MG63 (cell line): ENCODE data around the gene ANKRD40CL. TPM values are rescaled to one million over a fixed set of nuclear protein-coding genes. Genes with fewer than 3 reads are reported as not detected.

Experiments
- DNase-seq: peaks from one replicate; pipeline ENCODE4 v3.0.0-alpha.2; 2020
- H3K27me3 ChIP-seq: fragments of 250-450 bp; sonication (Bioruptor Pico); 2 replicates; pipeline ENCODE4 v1.5.1; 2020; ENCODE audit warnings: mild to moderate bottlenecking, moderate library complexity
- H3K36me3 ChIP-seq: fragments of 250-450 bp; sonication (Bioruptor Pico); 2 replicates; pipeline ENCODE4 v1.5.1; 2020; ENCODE audit warnings: mild to moderate bottlenecking, moderate library complexity
- H3K4me3 ChIP-seq: fragments of 250-450 bp; sonication (Bioruptor Pico); 2 replicates; pipeline ENCODE4 v1.5.1; 2020; ENCODE audit warnings: mild to moderate bottlenecking, moderate library complexity
- H3K9me3 ChIP-seq: fragments of 250-450 bp; sonication (Bioruptor Pico); 2 replicates; pipeline ENCODE4 v1.5.1; 2020; ENCODE audit warnings: mild to moderate bottlenecking, moderate library complexity
- total RNA-seq: library from RNA; depleted of rRNA; stranded (reverse); fragments of >200 nt; shearing (Covaris generic); gene quantifications from 2 replicates; pipeline ENCODE4 v1.2.3, GENCODE V29; 2014; ENCODE audit warnings: low replicate concordance

ANKRD40CL gene
- total RNA-seq, 1 experiment from 2014 or later: not detected

DNA sequence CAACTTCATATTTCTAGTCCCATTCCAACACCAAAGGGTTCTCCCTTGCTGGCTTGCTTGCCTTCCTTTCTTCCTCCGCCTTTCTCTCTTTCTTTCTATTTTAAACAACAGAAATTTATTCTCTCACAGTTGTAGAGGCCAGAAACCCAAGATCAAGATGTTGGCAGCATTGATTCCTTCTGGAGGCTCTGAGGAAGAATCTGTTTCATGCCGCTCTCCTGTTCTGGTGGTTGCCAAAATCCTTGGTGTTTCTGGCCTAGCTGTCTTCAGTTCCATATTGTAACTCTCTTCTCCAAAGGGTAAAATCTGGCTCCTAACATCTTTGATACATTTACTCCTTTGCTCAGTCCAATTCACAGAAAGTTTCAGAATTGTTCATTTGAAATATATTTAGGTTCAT, 3.0 kb upstream of the ANKRD40CL start:
- no peaks in the 10 kb centered on the region for H3K36me3 ChIP-seq
- no peaks in the 10 kb centered on the region for H3K9me3 ChIP-seq
- H3K27me3 ChIP-seq: no peaks in the 10 kb centered on the region
- DNase-seq: no peak
- H3K4me3 ChIP-seq: no peak overlapping the region

DNA sequence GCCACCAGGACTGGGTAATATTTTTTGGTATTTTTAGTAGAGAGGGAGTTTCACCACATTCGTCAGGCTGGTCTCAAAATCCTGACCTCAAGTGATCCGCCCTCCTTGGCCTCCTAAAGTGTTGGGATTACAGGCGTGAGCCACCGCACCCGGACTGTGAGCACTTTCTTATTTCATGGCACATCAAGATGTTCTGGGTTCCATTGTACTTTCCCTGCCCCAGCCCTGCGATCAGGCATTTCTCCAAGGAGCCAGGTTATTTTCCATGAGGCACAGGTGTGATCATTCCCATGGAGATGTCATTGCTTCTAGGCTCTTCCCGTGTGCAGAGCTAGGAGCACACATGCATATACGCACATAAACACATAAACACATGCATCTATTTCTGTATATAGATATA, 2.6 kb upstream of the ANKRD40CL start:
- H3K27me3 ChIP-seq: no peaks in the 10 kb centered on the region
- no peaks in the 10 kb centered on the region for H3K36me3 ChIP-seq
- H3K9me3 ChIP-seq: no peaks in the 10 kb centered on the region
- DNase-seq: no peak
- no peak overlapping the region for H3K4me3 ChIP-seq

DNA sequence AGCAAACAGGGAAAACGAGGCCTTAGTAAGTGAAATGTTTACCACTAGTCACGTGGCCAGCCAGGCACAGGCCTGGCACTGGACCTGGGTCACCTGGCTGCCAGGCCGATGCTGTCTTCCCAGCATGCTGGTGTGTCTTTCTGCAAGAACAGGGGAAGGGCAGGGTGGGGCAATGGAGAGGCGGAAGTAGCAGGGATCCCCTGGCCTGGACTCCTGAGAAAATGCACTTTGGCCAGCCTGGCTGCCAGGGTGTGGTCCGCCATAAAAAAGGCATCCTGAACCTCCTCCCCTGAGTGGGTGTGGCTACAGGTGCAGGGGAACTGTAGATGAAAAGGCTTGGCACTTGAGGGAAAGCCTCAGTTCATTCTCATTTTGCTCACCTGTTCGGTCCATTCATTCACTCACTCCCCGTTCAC, 1.0 kb upstream of the ANKRD40CL start:
- DNase-seq: no peak
- no peaks in the 10 kb centered on the region for H3K9me3 ChIP-seq

DNA sequence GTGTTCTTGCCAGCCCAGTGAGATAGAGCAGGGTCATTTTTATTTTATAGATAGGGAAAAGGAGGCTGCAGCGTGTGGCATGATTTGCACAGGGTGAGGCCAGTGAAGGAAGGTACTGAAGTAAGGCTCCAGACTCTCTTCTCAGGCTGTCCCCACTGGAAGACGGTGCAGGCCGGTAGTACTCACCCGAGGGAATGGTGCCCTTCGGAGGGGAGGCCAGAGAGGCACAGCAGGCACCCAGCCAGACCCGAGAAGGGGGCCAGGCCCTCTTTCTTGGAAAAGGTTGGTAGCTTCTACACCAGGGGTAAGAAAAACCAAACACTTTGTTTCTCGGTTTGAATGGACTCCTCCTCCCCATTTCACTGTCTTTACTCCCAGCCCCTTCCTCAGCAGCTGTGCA, 288 bp downstream of the ANKRD40CL start:
- Histone ChIP-seq H3K4me3 (no peak overlapping the region), H3K27me3 (no peaks in the 10 kb centered on the region), H3K9me3 (no peaks in the 10 kb centered on the region), H3K36me3 (no peaks in the 10 kb centered on the region)
- DNase-seq: no peak

More for the DNA sequence above, 1.0 kb upstream of the ANKRD40CL start:
- no peak overlapping the region for H3K4me3 ChIP-seq
- no peaks in the 10 kb centered on the region for H3K27me3 ChIP-seq
- no peaks in the 10 kb centered on the region for H3K36me3 ChIP-seq

DNA sequence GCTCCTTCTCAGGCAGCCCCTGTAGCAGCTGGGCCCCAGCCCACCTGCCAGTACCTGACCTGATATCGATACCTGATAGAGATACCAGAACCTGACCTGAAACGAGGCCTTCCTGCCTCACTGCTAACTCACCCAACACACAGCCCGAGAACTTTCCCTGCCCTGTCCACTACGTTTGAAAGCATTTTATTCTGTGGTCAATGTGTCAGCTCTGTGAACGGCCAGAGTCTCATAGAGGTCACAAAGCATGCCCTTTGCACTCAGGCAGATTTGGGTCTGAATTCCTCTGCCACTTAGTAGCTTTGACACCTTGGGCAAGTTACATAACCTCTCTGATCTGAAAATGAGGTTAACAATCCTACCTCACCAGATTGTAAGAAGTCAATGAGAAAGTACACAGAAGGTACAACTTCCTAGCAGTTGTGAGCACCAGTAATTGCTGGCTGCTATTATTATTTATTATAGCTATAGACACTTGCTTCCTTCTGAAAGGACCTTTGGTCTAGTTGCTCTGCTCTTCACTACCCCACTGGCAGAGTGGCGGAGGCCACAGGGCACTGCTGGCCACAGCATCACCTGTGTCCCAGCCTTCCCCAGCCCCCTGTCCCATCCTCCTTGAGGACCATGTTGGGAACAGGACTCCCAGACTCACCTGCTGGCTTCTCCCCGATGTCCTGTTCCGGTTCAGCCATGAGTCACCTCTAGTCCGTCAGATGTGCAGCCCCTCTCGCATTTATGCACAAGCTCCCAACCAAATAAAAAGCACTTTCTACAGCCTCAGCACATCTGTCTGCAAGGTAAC, 895 bp downstream of the ANKRD40CL start:
- no peaks in the 10 kb centered on the region for H3K27me3 ChIP-seq
- no peaks in the 10 kb centered on the region for H3K9me3 ChIP-seq
- H3K4me3 ChIP-seq: no peak overlapping the region
- DNase-seq: no peak
- H3K36me3 ChIP-seq: no peaks in the 10 kb centered on the region

DNA sequence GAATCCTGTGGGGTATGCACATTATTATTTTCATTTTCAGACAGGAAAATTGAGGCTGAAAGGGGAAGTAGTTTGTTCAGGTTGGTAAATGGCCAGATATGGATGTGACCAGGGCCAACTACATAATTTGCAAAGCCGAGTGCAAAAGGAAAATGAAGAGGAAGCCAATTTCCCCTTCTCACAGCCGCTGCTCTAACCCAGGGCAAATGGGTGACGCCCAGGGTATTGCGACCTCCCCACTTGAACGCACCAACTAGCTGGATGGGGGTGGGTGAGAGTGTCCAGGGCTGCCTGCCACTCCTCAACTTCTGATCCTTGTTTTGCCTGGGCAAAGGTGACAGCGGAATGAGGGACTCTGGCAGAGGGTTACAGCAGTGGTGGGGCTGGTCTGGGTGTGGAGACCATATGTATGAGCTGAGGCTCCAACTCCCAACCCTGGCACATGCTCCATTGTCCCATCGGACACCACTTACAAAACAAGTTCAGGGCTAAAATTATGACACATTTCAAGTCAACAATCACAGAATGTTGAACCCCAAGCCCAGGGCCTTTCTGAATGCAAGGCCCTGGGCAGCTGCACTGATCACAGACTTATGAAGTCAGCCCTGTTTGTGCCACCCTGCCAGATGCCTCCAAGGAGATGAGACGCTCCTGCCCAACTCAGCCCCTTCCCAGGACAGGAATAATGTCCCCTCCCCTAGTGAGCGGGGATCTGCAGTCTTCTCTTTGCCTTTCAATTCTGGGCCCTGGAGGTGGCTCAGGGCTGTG, 1.7 kb downstream of the ANKRD40CL start:
- H3K9me3 ChIP-seq: no peaks in the 10 kb centered on the region
- no peaks in the 10 kb centered on the region for H3K36me3 ChIP-seq
- no peak overlapping the region for H3K4me3 ChIP-seq
- no peaks in the 10 kb centered on the region for H3K27me3 ChIP-seq
- no peak for DNase-seq

DNA sequence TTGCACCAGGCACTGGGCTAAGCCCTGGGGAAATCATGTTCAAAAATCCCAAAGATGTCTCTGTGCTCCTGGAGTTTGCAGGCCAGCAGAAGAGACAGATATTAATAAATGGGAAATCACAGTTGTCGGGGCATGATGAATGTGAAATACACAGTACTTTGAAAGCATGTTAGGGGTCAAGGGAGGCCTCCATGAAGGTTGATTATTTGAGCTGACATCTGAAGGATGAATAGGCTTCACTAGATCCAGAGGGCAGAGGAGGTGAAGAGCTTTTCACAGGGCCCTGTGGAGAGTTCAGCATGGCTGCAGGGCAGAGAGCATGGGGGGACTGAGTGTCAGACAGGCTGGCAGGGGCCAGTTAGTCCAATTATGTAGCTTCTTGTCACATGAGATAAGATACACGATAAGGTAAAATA, 2.6 kb downstream of the ANKRD40CL start:
- Histone ChIP-seq H3K4me3 (no peak overlapping the region), H3K9me3 (no peaks in the 10 kb centered on the region), H3K27me3 (no peaks in the 10 kb centered on the region), H3K36me3 (no peaks in the 10 kb centered on the region)
- no peak for DNase-seq

DNA sequence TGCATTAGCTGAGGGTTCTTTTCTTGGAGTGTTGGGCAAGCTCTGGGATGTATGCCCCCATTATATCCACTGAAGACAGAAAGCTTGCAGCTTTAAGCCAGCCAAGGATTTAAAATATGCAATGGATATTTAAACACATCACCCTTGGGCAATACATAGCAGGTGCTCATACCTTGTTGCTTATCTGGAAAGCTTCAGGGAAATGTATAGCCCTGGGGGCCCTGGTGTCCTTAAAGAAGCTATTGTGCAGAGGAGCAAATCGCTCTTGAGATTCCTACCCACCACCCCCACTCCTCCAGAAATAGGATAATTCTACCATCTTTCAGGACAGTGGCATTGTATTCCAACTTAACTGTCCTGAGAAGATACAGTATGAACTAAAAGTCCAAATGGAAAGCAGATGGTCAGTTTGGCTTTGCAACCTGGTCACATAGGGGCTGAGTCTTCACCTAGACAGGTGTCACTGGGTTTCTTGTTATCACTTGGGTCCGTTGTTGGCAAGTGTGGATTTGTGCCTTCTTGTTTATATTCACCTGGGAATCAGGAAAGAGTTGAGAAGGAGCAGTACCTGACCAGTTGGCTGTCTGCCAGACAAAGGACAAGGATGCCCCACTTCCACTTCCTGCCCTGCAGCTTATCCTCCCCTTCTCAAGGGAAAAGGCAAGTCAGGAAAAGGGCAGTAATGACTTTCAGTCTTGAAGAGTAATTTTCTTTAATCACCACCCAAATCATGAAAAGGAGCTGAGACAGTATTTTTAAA, 3.4 kb downstream of the ANKRD40CL start:
- H3K4me3 ChIP-seq: no peak overlapping the region
- DNase-seq: no peak
- no peaks in the 10 kb centered on the region for H3K9me3 ChIP-seq
- H3K36me3 ChIP-seq: no peaks in the 10 kb centered on the region
- H3K27me3 ChIP-seq: no peaks in the 10 kb centered on the region

DNA sequence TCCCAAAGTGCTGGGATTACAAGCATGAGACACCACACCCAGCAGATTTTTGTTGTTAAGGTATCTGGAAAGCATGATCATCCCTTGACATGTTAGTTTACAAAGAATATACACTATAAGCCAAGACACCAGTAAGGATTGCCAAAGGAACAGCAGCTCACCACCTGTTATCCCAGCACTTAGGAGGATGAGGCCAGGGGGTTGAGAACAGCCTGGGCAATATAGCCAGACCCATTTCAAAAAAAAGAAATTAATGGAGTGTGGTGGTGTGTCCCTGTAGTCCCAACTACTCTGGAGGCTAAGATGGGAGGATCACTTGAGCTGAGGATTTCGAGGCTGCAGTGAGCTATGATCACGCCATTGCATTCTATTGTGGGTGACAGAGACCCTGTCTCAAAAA, 5.1 kb downstream of the ANKRD40CL start:
- Histone ChIP-seq H3K36me3 (no peaks in the 10 kb centered on the region), H3K9me3 (no peaks in the 10 kb centered on the region), H3K4me3 (no peak overlapping the region), H3K27me3 (no peaks in the 10 kb centered on the region)
- no peak for DNase-seq

DNA sequence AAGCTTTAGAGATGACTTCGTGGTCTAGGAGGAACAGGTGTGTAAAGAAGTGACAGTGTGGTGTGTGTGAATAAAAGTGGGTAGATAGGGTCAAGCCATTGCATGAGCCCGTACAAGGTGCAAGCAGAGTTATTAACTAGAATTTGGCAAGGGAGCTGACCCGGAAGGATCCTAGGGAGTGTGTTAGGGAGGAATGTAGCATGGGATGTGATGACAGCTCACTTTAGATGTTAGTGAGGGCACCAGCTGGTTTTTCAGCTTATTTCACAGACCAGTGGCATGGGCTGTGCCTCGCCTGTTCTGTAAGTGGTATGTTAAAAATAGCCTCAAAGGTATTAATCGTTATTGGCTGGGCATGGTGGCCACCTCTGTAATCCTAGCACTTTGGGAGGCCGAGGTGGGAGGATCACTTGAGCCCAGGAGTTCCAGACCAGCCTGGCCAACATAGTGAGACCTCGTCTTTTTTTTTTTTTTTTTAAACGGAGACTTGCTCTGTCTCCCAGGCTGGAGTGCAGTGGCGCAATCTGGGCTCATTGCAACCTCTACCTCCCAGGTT, 8.3 kb downstream of the ANKRD40CL start:
- Histone ChIP-seq H3K36me3 (peaks cover 20% of the 10 kb centered on the region), H3K9me3 (no peaks in the 10 kb centered on the region)

DNA sequence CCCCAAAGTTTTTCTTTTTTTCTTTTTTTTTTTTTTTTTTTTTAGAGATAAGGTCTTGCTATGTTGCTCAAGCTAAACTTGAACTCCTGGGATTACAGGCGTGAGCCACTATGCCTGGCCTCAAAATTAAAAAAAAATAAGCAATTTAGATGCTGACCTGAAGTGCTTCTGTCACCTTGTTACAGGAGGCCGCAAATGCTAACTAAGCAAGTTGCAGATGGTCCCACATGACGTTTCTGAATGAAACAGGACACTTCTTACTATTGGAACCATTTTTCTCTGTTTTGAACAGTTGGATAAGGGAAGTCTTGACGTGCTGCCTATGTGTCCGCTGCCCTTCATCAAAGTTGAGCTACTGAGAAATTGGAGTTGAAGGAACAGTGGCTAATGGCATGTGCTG, 8.8 kb downstream of the ANKRD40CL start:
- H3K27me3 ChIP-seq: no peaks in the 10 kb centered on the region

More for the DNA sequence above, 8.3 kb downstream of the ANKRD40CL start:
- Histone ChIP-seq H3K4me3 (no peak overlapping the region), H3K27me3 (no peaks in the 10 kb centered on the region)
- no peak for DNase-seq

DNA sequence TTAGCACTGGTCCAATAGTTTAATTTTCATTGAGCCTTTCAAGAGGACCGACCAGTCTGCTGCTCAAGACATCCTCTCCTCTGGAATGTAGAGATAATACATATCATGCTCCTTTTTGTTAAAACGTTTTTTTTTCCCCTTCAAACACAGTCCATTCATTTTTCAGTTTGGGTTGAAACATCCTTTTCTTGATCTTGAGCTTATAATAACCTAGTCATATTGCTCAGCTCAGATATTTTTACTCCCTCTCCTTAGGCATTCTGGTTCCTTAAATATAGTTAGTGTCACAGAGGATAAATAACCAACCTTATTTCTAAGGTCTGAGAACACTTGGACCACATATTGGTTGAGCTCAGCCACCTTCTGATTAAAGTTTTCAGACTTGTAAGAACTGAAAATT, 12.8 kb downstream of the ANKRD40CL start:
- H3K36me3 ChIP-seq: peaks cover 66% of the 10 kb centered on the region
- no peaks in the 10 kb centered on the region for H3K27me3 ChIP-seq
- DNase-seq: no peak
- no peaks in the 10 kb centered on the region for H3K9me3 ChIP-seq
- H3K4me3 ChIP-seq: no peak overlapping the region

More for the DNA sequence above, 8.8 kb downstream of the ANKRD40CL start:
- Histone ChIP-seq H3K4me3 (no peak overlapping the region), H3K36me3 (peaks cover 26% of the 10 kb centered on the region), H3K9me3 (no peaks in the 10 kb centered on the region)
- DNase-seq: no peak

DNA sequence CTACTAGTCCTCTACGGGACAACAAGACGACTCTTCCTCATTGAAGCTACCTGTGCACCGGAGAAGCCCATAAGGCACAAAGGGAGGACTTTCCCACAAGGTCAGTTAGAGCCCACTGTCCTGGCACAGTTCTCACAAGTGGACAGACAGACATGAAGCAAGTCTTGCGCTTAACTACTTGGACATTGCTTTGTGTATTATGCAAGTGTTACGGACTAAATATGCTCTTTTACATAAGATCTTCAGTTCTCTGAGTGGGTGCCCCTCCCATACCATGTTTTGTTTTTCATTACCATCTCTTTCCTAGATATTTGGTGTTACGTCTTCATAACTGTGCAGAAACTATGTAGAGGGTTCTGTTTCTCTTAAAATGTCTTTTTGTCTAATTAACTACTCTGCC, 18.1 kb downstream of the ANKRD40CL start:
- DNase-seq: no peak
- no peak overlapping the region for H3K4me3 ChIP-seq
- no peaks in the 10 kb centered on the region for H3K27me3 ChIP-seq
- peaks cover 97% of the 10 kb centered on the region for H3K36me3 ChIP-seq
- no peaks in the 10 kb centered on the region for H3K9me3 ChIP-seq

DNA sequence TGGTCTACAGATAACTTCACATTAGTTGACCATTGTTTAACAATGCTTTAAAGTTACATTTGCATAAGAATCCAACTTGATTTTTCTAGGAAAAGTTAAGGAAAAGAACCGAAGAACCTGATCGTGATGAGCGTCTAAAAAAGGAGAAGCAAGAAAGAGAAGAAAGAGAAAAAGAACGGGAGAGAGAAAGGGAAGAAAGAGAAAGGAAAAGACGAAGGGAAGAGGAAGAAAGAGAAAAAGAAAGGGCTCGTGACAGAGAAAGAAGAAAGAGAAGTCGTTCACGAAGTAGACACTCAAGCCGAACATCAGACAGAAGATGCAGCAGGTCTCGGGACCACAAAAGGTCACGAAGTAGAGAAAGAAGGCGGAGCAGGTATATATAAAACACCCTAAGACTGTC, 21.7 kb downstream of the ANKRD40CL start:
- no peaks in the 10 kb centered on the region for H3K9me3 ChIP-seq
- H3K27me3 ChIP-seq: no peaks in the 10 kb centered on the region
- no peak overlapping the region for H3K4me3 ChIP-seq
- H3K36me3 ChIP-seq: peaks cover 95% of the 10 kb centered on the region
- DNase-seq: no peak

DNA sequence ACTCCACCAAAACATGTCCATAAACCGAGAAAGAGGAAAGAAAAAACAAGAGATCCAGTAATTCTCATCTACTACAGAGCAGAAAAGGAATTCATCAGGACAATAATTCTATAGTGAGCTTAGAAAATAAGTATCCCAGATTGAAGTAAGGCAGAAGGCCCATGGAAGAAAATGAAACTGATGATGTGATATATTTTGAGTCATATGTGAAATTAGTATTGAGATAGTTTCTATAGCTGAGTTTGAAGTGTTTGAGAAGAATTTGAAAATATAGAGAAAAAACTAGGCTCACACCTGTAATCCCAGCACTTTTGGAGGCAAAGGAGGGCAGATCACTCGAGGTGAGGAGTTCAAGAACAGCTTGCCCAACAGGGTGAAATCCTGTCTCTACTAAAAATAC, 28.2 kb downstream of the ANKRD40CL start:
- Histone ChIP-seq H3K4me3 (no peak overlapping the region), H3K36me3 (peaks cover 76% of the 10 kb centered on the region), H3K9me3 (no peaks in the 10 kb centered on the region), H3K27me3 (no peaks in the 10 kb centered on the region)
- DNase-seq: no peak

DNA sequence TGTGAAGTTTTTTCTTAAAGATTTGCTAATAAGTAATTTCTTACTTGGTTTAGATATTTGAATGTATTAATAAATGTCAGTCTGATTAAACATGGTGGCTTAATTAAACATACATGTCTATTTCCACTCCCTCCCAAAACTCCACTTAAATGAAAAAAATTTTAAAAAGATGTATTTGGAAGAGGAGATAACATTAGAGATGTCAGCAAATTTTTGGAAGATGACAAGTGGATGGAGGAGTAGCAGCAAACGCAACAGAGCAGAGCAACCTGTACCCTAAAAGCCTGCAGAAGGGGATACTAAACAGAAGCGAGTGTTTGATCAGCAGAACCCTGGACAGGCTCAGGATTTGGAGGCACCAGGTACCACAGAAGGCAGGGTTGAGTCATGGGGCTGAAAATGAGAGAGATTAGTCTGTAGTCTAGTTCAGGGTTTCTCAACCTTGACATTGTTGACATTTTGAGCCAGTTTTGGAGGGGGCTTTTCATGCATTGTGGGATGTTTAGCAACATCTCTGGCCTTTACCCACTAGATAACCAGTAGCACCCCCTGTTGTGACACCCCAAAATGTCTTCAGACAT, 30.1 kb downstream of the ANKRD40CL start:
- Histone ChIP-seq H3K4me3 (no peak overlapping the region), H3K9me3 (no peaks in the 10 kb centered on the region), H3K36me3 (peaks cover 62% of the 10 kb centered on the region), H3K27me3 (no peaks in the 10 kb centered on the region)
- DNase-seq: no peak

DNA sequence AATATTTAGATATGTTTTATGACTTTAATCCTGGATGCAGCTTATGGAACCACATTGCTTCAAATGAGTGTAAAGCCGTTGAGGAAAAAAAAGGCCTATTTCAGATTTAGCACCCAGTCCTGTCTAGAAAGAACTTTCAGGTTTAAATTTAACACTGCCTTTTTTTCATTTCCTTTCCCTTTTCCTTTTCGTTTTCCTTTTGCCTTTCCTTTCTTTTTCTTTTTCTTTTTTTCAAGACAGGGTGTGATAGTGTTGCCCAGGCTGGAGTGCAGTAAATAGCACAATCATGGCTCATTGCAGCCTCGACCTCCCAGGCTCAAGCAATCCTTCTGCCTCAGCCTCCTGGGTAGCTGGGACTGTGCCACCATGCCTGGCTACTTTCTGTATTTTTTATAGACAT, 32.0 kb downstream of the ANKRD40CL start:
- H3K9me3 ChIP-seq: no peaks in the 10 kb centered on the region
- DNase-seq: no peak
- no peak overlapping the region for H3K4me3 ChIP-seq
- H3K27me3 ChIP-seq: no peaks in the 10 kb centered on the region
- peaks cover 55% of the 10 kb centered on the region for H3K36me3 ChIP-seq
